ENCODE data around the gene BACH2.

BACH2 gene

DNA sequence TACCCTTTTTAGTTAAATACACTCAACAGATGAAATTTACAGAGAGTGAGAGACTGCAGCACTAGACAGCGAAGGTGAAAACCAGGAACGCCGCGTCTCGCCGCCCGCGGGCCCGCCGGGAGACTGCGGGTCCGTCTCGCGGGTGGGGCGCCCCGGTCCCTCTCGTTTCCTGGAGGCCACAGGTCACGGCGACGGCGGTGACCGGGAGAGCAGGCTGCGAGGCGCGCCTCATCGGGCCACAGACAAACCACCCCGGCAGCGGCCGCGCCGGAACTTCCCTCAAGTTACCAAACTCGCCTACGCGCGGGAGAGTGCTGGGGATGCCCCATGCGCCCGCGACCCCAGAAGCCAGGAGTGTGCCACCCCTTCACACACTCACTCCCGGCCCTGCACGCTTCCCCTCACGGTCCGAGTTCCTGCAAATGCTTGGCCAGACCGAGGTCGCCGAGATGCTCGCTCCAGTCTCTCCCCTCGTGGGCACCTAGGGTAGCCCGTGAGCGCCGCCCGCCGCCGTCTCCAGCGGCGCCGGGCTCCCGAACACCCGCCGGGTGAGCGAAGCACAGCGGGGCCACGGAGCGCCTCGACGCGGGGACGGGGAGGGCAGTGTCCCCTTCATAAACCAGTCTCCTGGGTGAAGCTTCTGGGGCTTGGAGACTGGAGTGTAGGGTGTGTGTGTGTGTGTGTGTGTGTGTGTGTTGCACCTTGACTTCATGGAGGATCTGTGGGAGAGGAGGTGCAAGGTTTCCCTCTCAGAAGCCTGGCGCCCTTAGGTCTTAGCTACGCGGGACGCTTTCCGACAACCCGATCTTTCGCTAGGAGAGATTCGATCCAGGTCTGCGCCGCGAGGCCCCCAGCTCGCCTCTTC, 1.4 kb downstream of the BACH2 start:
- peak overlapping the region; percentile 44 for H3K4me3 ChIP-seq
- no peaks in the 10 kb centered on the region for H3K36me3 ChIP-seq (replicated peaks)
- H3K4me1 ChIP-seq = peaks cover 4% of the 10 kb centered on the region; the same call in 1 of the 2 replicates
- peak in 1 of 2 experiments; percentile 25 for DNase-seq (ENCODE audit: low spot score in 2 of 2)
- peaks cover 30% of the 10 kb centered on the region for H3K27me3 ChIP-seq (ENCODE audit: low read depth)
- in situ Hi-C loops (cut with MboI; ENCODE audit: low sequenced_read_pairs) = loop anchor here (10.0 kb wide), 1 partner anchor 180 kb away; no protein-coding TSS in a partner anchor
- H3K9me3 ChIP-seq = no peaks in the 10 kb centered on the region

- no peaks in the 10 kb centered on the region for H3K9me3 ChIP-seq
- in situ Hi-C loops (cut with MboI; ENCODE audit: low sequenced_read_pairs) = loop anchor here (10.0 kb wide), 1 partner anchor 180 kb away; no protein-coding TSS in a partner anchor
- H3K36me3 ChIP-seq (replicated peaks) = no peaks in the 10 kb centered on the region
- H3K4me1 ChIP-seq = peaks cover 4% of the 10 kb centered on the region; the same call in 1 of the 2 replicates
- H3K4me3 ChIP-seq = peak overlapping the region; percentile 44
- H3K27me3 ChIP-seq (ENCODE audit: low read depth) = peaks cover 24% of the 10 kb centered on the region
- no peak for DNase-seq (ENCODE audit: low spot score in 2 of 2)
Observed at GRCh38 chr6:90294614-90294988, 2.0 kb downstream of the BACH2 start.

DNA sequence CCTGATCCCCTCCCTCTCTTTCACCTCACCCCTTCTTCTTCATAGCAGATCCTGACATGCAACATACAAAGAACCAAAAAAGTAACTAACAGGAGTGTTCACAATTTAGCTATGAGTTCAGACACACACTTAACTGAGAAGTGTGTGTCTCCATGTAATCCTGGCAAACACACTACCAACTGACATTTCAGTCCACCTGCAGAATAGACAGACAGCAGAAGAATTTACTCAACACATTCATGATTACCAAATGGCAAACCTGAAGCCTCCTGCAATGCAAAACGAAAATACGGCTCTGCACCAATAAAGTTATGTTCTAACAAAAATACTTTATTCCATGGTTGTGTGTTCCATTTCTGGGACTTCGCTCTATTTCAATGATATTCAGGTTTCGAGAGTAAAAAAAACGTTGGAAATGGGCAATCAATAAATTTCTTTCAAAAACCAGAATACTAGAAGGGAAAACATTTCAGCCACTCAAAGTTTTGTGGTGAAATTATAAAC, 2.6 kb downstream of the BACH2 start:
- Histone ChIP-seq H3K36me3 (replicated peaks) (no peaks in the 10 kb centered on the region), H3K27me3 (ENCODE audit: low read depth) (peaks cover 22% of the 10 kb centered on the region), H3K4me3 (no peak overlapping the region), H3K9me3 (no peaks in the 10 kb centered on the region), H3K4me1 (peaks cover 4% of the 10 kb centered on the region; the same call in 1 of the 2 replicates)
- DNase-seq (ENCODE audit: low spot score in 2 of 2) = no peak
- in situ Hi-C loops (cut with MboI; ENCODE audit: low sequenced_read_pairs) = loop anchor here (10.0 kb wide), 1 partner anchor 181 kb away; no protein-coding TSS in a partner anchor

GRCh38 chr6:90293319-90293953, 3.2 kb downstream of the BACH2 start:
- in situ Hi-C loops (cut with MboI; ENCODE audit: low sequenced_read_pairs) = loop anchor here (10.0 kb wide), 1 partner anchor 181 kb away; no protein-coding TSS in a partner anchor
- no peaks in the 10 kb centered on the region for H3K36me3 ChIP-seq (replicated peaks)

GRCh38 chr6:90291565-90291964, 5.1 kb downstream of the BACH2 start:
- in situ Hi-C loops (cut with MboI; ENCODE audit: low sequenced_read_pairs) = loop anchor here (10.0 kb wide), 1 partner anchor 183 kb away; no protein-coding TSS in a partner anchor
- no peaks in the 10 kb centered on the region for H3K36me3 ChIP-seq (replicated peaks)
- H3K9me3 ChIP-seq = peaks cover 3% of the 10 kb centered on the region; the same call in 1 of the 2 replicates
- peaks cover 22% of the 10 kb centered on the region for H3K27me3 ChIP-seq (ENCODE audit: low read depth)
- H3K4me3 ChIP-seq = no peak overlapping the region
- DNase-seq (ENCODE audit: low spot score in 2 of 2) = no peak
- H3K4me1 ChIP-seq = peaks cover 4% of the 10 kb centered on the region; the same call in 1 of the 2 replicates

More at GRCh38 chr6:90293319-90293953, 3.2 kb downstream of the BACH2 start:
- Histone ChIP-seq H3K4me1 (peaks cover 4% of the 10 kb centered on the region; the same call in 1 of the 2 replicates), H3K9me3 (no peaks in the 10 kb centered on the region), H3K27me3 (ENCODE audit: low read depth) (peaks cover 22% of the 10 kb centered on the region), H3K4me3 (no peak overlapping the region)
- peak in 1 of 2 experiments; percentile 17 for DNase-seq (ENCODE audit: low spot score in 2 of 2)

- Histone ChIP-seq H3K27me3 (ENCODE audit: low read depth) (peaks cover 22% of the 10 kb centered on the region), H3K36me3 (replicated peaks) (no peaks in the 10 kb centered on the region), H3K4me3 (no peak overlapping the region), H3K4me1 (peaks cover 5% of the 10 kb centered on the region; the same call in 1 of the 2 replicates), H3K9me3 (peaks cover 3% of the 10 kb centered on the region; the same call in 1 of the 2 replicates)
- no peak for DNase-seq (ENCODE audit: low spot score in 2 of 2)
- in situ Hi-C loops (cut with MboI; ENCODE audit: low sequenced_read_pairs) = loop anchor here (10.0 kb wide), 1 partner anchor 184 kb away; no protein-coding TSS in a partner anchor
Observed at GRCh38 chr6:90290811-90291420, 5.7 kb downstream of the BACH2 start.

- Histone ChIP-seq H3K9me3 (peaks cover 3% of the 10 kb centered on the region; the same call in 1 of the 2 replicates), H3K36me3 (replicated peaks) (no peaks in the 10 kb centered on the region), H3K4me1 (peaks cover 10% of the 10 kb centered on the region), H3K27me3 (ENCODE audit: low read depth) (peaks cover 16% of the 10 kb centered on the region), H3K4me3 (no peak overlapping the region)
- no peak for DNase-seq (ENCODE audit: low spot score in 2 of 2)
- in situ Hi-C loops (cut with MboI; ENCODE audit: low sequenced_read_pairs) = loop anchor here (10.0 kb wide), 1 partner anchor 185 kb away; no protein-coding TSS in a partner anchor
Observed at GRCh38 chr6:90289902-90290301, 6.7 kb downstream of the BACH2 start.

GRCh38 chr6:90288404-90288803, 8.2 kb downstream of the BACH2 start:
- no peaks in the 10 kb centered on the region for H3K36me3 ChIP-seq (replicated peaks)
- no peak overlapping the region for H3K4me3 ChIP-seq
- H3K27me3 ChIP-seq (ENCODE audit: low read depth) = peaks cover 2% of the 10 kb centered on the region; the same call in 1 of the 2 replicates
- H3K9me3 ChIP-seq = peaks cover 3% of the 10 kb centered on the region; the same call in 1 of the 2 replicates
- DNase-seq (ENCODE audit: low spot score in 2 of 2) = no peak
- in situ Hi-C loops (cut with MboI; ENCODE audit: low sequenced_read_pairs) = no loop called here
- H3K4me1 ChIP-seq = peaks cover 10% of the 10 kb centered on the region

- in situ Hi-C loops (cut with MboI; ENCODE audit: low sequenced_read_pairs) = no loop called here
- H3K27me3 ChIP-seq (ENCODE audit: low read depth) = no peaks in the 10 kb centered on the region
- H3K4me1 ChIP-seq = peaks cover 10% of the 10 kb centered on the region
Observed at GRCh38 chr6:90286884-90287488, 9.7 kb downstream of the BACH2 start.

DNA sequence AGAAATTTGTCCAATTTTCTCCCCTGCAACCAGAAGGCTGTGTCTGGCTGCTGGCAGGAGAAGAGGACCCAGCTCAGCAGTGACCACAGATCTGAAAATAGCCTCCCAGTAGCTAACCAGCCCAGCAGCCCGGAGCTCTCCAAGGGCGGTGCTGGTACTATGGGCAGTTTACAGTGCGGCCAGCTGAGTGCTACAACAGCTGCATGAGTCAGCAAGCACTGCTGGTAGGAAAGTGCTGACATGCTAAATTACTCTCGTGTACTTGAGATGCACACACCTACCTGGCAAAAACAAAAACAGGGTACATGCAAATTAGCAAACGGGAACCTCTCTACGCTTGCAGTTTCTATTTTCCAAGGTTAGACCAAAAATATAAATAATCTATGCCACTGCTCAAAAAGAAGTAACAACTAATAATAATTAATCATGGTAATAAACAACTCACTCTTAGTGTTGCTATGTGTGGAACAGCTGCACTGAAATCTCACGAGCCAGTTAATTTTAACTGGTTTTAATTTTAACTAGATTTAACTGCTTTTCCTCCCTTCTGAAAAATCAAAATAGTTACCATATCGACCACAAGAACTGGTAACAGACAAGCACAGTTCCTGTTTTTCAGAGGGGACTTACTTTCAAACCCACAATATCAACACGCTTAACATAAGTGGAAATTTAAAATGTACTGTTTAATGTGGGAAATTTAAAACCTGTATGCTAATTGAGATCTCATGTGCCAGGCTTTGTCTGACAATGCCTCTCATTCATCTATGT, 10.8 kb downstream of the BACH2 start:
- Histone ChIP-seq H3K36me3 (replicated peaks) (no peaks in the 10 kb centered on the region), H3K4me1 (peaks cover 10% of the 10 kb centered on the region)
- in situ Hi-C loops (cut with MboI; ENCODE audit: low sequenced_read_pairs) = no loop called here

More at GRCh38 chr6:90286884-90287488, 9.7 kb downstream of the BACH2 start:
- H3K4me3 ChIP-seq = no peak overlapping the region
- no peaks in the 10 kb centered on the region for H3K36me3 ChIP-seq (replicated peaks)
- H3K9me3 ChIP-seq = peaks cover 3% of the 10 kb centered on the region; the same call in 1 of the 2 replicates
- DNase-seq (ENCODE audit: low spot score in 2 of 2) = peak; percentile 45 to 74

DNA sequence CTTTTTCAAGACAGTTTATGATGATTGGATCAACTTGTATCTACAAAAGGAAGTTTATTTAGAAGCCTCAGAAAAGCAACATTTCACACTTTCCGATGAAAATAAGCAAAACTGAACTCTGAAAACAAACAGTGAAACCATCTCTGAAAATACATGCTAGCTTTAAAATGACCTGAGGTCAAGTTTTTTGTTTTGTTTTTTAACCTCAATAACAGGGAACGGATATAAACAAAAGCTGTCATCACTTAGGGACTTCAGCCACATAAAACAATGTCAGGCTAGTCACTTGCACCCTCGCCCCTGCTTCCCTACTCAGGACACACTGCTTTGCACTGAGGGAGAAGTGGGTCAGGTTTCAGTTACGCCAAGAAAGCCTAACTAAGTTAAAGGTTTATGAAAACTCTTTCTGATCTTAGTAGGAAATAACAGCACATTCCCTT, 11.6 kb downstream of the BACH2 start:
- no peak for DNase-seq (ENCODE audit: low spot score in 2 of 2)
- H3K4me3 ChIP-seq = no peak overlapping the region
- peaks cover 3% of the 10 kb centered on the region; the same call in 1 of the 2 replicates for H3K9me3 ChIP-seq
- no peaks in the 10 kb centered on the region for H3K36me3 ChIP-seq (replicated peaks)
- in situ Hi-C loops (cut with MboI; ENCODE audit: low sequenced_read_pairs) = no loop called here
- H3K27me3 ChIP-seq (ENCODE audit: low read depth) = peaks cover 4% of the 10 kb centered on the region; the same call in 1 of the 2 replicates
- peaks cover 10% of the 10 kb centered on the region for H3K4me1 ChIP-seq

More for the DNA sequence above, 10.8 kb downstream of the BACH2 start:
- no peak overlapping the region for H3K4me3 ChIP-seq
- DNase-seq (ENCODE audit: low spot score in 2 of 2) = peak in 1 of 2 experiments; percentile 42
- peaks cover 3% of the 10 kb centered on the region; the same call in 1 of the 2 replicates for H3K9me3 ChIP-seq
- H3K27me3 ChIP-seq (ENCODE audit: low read depth) = no peaks in the 10 kb centered on the region

Data from HAP-1 (cell line).